Ureter (tissue), 1 donor: ENCODE results near the gene MBD3L4. TPM values are rescaled to one million over a fixed set of nuclear protein-coding genes. Genes with fewer than 3 reads are reported as not detected.
A peak's percentile ranks its signal among the peaks of the same experiment; 100 is the strongest.
"Not testable (repeated sequence)": the region's sequence is repeated elsewhere in the genome, so short reads cannot be mapped to it uniquely, and the experiment has no call there.

Experiments used
- DNase-seq: peaks from one replicate; pipeline ENCODE4 v3.0.0-alpha.2; 2020; ENCODE audit warnings: low spot score
- total RNA-seq: library from RNA; stranded (reverse); gene quantifications from one replicate; pipeline ENCODE4 v1.2.4, GENCODE V29; 2023
- donor health status: DM: yes; HTN: yes; CAD: no.

MBD3L4 gene
- not detected for total RNA-seq

DNA sequence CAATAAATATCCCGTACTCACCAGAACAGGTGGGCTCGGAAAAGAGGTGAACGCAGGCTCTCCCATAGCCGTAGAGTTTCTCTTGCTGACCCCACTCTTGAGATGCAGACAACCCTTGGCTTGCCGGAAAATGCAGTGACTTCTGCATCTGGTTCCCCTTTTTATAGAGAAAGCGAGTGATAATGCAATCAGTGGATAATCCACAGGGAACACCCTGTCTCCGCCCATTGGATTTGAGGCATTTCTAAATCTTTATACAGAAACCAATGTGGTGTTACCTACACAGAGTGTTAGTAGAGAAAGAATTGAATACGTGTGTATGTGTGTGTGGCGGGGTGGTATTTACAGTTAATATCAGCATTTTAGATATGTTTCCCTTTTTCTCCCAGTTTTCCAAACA, at the start of gene MBD3L4:
Gene MBD3L4, minus strand, starts transcription at position 101 of the 400 bp plus-strand sequence. Its CDS starts 35 bp downstream, at position 66.
- DNase-seq: not testable (repeated sequence)

DNA sequence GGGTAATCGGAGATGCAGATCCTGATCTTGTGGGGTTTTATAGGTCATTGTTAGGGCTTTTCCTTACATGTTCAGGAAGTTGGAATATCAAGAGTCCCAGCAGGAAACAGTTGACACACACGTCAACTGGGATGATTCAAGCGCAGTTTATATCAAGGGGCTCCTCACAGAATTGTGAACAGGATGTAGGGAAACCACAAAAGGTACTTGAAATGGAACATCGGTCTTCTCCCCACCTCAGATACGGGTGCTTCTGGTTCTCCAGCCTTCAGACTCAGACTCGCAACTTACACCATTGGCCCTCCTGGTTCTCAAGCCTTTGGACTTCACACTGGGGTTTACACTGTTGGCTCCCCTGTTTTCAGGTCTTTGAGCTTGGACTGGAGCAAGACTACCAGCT, 49.0 kb upstream of the MBD3L4 start:
- no peak for DNase-seq

DNA sequence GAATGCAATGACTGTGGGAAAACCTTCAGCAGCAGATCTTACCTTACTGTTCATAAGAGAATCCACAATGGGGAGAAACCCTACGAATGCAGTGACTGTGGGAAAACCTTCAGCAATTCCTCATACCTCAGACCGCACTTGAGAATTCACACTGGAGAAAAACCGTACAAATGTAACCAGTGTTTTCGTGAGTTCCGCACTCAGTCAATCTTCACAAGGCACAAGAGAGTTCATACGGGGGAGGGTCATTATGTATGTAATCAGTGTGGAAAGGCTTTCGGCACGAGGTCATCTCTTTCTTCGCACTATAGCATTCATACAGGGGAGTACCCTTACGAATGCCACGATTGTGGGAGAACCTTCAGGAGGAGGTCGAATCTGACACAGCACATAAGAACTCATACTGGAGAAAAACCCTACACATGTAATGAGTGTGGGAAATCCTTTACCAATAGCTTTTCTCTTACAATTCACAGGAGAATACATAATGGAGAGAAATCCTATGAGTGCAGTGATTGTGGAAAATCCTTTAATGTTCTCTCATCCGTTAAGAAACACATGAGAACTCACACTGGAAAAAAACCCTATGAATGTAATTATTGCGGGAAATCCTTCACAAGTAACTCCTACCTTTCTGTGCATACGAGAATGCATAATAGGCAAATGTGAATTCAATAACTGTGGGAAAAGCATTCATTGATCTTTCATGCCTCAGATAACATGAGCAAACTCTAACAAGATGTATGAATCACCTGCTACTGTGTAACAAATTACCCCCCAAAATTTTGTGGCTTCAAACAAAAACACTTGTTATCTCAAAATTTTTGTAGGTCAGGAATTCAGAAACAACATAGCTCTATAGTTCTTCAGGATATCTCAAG, 43.3 kb upstream of the MBD3L4 start:
- DNase-seq: no peak

DNA sequence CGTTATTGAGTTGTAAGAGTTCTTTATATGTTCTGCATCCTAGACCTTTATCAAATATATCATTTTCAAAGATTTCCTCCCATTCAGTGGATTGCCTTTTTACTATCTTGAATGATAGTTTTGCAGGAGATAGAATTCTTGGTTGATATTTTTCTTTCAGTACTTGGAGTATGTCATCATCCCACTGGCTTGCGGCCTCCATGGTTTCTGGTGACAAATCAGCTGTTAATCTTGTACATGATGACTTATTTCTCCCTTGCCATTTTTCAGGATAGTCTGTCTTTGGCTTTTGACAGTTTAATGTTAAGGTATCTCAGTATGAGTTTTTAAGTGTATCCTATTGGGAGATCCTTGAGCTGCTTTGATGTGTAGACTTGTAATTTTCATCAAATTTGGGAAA, 38.0 kb upstream of the MBD3L4 start:
- DNase-seq: no peak

DNA sequence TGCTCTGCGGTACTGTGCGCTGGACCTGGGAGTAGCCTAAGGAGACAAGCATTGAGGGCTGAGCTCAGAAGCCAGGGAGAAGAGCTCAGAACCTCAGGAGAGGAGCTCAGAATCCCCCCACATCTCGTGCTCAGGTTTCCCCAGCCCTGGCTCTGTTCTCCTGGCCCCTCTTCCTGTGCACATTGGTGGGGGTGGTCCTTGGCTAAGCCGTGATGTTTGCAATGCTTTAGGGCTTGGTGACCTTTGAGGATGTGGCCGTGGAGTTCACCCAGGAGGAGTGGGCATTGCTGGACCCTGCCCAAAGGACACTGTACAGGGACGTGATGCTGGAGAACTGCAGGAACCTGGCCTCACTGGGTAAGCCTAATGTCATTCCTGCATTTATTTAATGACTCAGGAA, 36.2 kb upstream of the MBD3L4 start:
- no peak for DNase-seq

DNA sequence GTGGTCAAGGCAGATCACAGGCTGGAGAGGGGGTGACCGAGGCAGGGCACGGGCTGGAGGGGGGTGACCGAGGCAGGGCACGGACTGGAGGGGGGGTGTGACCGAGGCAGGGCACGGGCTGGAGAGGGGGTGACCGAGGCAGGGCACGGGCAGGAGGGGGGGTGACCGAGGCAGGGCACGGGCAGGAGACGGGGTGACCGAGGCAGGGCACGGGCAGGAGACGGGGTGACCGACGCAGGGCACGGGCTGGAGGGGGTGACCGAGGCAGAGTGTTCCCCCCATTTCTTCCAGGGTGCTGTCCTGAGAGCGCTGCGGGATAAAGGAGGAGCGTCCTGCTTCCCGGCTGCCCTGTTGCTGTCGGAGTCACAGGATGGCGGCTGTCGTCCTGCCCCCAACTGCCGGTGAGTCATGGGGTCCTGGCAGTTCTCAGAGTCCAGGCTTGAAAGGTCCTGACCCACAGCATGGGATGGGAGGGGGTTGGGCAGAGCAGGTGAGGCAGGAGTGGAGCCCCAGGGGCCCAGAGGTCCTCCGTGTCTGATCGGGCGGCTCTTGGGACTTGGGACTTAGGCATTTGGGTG, 34.8 kb upstream of the MBD3L4 start:
- no peak for DNase-seq

DNA sequence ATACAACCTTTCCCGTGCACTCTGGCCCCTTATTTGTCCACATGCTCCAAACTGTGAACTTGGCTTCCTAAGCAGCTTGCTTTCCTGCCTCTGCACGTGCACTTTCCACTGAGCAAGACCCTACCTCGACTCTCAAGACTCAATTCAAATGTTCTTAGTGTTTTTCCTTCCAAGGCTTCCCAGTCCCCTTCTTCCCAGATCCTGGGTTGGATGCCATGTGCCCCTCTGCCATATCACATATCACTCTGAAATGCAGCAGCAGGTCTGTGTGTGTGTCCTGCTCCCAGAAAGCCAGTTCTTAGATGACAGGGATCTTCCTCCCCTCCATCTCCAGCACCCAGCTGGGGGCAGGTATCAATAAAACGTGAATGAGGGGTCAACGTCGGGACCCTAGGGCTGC, 32.6 kb upstream of the MBD3L4 start:
- DNase-seq: no peak

DNA sequence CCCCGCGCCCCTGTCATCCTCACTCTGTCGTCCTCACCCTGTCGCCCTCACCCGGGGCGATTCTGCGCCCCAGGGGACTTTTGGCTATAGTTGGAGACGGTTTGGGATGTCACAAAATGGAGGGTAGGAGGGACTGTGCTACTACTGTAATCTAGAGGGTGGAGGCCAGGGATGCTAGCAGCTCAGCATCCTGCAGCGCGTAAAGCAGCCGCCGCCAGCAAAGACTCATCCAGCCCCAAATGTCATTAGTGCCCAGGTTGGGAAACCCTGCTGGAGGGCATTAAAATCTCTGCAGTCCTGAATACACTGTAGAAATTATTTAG, 29.9 kb upstream of the MBD3L4 start:
- DNase-seq: no peak

DNA sequence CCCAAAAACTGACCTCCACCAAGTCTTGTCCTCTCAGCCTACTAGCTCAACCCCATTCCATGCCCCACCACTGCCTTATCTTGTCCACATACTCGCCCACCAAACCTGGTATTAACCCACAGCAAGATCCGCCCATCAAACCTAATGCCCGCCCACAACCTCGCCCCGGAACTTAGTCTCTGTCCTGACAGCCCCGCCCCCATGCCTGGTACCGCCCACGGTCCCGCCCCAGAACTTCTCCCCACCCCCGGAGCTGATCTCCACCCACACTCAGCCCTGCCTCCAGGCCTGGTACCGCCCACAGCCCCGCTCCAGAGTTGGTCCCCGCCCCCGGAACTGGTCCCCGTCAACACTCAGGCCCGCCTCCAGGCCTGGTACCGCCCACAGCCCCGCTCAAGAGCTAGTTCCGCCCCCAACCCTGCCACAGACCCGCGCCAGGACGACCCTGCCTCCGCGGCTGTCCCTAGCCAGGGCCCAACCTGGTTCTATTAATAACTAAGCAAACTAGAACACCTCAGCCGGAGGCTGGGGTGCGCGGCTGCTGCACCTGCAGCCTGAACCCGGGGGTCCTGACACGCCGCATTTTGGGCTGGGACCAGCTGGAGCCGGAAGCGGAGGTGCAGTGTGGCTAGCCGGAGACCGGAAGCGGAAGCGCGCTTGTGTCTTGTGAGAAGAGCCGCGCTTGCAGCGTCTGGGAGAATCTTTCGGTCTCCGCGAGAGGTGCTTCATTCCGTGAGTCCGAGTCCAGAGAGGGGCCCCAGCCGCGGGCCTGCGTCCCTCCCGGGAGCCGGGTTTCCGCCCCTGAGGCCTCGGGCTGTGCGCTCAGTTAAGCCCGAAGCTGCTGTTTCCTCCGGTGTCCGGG, 29.3 kb upstream of the MBD3L4 start, which contains the start of gene ZNF557:
Gene ZNF557, plus strand, starts transcription at position 662 of the 862 bp plus-strand sequence. CDS start 5,372 bp downstream, outside the sequence.
- peak; percentile 99 for DNase-seq

DNA sequence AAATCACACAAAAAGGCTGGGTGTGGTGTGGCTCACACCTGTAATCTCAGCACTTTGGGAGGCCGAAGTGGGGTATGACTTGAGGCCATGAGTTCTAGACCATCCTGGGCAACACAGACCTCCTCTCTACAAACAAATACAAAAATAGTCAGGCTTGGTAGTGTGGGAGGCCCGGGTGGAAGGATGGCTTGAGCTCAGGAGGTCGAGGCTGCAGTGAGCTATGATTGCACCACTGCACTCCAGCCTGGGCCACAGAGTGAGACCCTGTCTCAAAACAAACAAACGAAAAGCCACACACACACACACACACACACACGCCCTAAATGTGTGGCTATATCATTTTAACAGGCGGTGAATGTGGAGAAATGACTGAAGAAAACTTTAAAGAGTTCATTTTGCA, 28.6 kb upstream of the MBD3L4 start:
- no peak for DNase-seq

DNA sequence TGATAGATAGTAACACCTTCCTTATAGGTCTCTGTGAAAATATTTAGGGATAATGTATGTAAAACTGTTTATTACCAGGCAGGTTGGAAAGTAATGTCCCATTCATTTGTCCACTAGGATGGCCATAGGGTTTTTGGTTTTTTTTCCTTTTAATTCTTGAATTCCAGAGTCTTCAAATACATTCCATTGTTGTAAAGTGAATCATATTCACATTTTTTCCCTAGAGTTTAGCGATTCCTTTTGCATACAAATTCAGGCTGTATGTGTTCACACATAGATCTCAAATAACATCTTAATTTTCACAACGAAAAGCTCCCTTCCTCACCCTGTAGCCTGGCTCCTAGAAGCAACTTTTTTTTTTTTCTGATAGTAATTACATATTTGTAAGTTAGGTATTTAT, 27.7 kb upstream of the MBD3L4 start:
- no peak for DNase-seq

DNA sequence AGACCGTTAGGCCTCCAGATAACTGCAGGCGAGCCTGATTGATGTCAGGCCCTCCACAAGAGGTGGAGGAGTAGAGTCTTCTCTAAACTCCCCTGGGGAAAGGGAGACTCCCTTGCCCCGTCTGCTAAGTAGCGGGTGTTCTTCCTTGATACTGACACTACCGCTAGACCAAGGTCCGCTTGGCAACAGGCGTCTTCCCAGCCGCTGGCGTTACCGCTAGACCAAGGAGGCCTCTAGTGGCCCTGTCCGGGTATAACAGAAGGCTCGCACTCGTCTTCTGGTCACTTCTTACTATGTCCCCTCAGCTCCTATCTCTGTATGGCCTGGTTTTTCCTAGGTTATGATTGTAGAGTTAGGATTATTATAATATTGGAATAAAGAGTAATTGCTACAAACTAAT, 27.1 kb upstream of the MBD3L4 start:
- DNase-seq: not testable (repeated sequence)

DNA sequence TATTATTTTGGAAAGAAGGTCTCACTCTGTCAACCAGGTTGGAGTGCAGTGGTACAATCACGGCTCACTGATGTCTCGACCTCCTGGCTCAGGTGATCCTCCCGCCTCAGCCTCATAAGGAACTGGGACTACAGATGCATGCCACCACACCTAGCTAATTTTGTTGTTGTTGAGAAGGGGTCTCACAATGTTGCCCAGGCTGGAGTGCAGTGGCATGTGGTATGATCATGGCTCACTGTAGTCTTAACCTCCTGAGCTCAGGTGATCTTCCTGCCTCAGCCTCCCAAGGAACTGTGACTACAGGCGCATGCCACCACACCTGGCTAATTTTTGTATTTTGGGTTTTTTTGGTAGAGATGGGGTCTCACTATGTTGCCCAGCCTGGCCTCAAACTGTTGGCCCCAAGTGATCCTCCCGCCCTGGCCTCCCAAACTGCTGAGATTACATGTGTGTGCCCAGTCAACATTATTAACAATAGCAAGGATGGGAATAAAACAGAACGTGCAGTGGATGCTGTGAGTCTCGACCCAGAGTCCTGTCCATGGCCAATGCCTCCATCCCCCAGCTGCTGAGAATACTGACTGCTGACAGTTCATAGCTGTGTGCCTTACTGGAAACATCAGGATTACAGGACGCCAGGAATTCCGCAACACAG, 23.9 kb upstream of the MBD3L4 start:
- DNase-seq: no peak

DNA sequence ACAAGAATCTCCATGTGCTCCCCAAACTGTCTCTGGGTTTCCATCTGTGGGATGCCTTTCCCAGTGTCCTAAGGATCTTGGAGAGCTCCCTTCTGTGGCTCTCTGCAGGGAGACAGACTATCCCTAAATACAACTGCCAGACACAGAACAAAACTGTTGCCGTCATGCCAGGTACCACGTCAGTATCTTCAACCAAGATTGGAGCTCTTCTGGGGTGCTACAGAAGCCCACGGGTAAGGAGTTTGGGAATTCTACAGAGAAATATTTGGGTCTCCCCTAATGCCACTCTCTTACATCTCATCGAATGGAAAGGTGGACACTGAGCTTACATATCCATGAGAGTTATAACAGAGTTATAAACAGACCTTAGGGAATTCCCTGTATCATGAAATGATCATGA, 23.4 kb upstream of the MBD3L4 start:
- no peak for DNase-seq

DNA sequence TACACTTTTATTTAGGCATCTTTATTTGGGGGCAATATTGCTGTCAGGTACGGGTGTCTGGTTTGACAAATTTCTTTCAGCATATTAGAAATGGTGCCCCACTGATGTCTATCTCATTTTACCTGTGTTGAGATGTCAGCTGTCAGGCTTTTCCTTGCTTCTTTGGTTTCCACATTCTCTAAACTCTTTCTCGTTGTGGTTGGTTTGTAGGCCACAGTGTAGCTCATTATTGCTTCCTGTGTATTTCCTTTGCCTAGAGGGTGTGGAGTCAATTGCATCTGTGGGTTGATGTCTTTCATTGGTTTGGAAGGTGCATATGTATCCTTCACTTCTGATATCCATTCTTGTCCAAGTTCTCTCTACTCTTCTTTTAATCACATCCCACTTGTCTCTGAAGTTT, 20.0 kb upstream of the MBD3L4 start:
- not testable (repeated sequence) for DNase-seq

DNA sequence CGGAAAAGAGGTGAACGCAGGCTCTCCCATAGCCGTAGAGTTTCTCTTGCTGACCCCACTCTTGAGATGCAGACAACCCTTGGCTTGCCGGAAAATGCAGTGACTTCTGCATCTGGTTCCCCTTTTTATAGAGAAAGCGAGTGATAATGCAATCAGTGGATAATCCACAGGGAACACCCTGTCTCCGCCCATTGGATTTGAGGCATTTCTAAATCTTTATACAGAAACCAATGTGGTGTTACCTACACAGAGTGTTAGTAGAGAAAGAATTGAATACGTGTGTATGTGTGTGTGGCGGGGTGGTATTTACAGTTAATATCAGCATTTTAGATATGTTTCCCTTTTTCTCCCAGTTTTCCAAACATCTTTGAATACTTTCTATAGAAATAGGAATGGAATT, 18.6 kb upstream of the MBD3L4 start, which contains the start of gene MBD3L3:
Gene MBD3L3, minus strand, starts transcription at position 101 of the 400 bp plus-strand sequence. Its CDS starts 71 bp downstream, at position 30.
- DNase-seq: not testable (repeated sequence)

DNA sequence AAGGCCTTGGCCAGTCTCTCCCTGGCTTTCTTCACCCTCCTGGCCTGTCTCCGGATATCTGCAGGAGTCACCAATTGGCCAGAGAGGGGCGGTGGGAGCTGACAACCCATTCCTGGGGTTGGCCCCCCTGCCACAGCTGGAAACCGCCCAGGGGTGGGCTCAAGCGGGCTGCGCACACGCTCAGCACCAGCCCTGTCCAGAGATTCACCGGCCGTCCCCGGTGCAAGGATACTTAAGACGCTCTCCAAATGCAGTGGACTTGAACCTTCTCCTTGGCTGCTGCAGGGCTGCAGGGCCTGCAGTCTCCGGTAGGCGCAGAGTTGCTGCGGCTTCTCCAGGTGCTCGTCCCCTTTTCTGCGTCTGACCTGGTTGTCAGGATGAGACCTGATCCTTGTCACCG, 16.4 kb upstream of the MBD3L4 start:
- DNase-seq: not testable (repeated sequence)

DNA sequence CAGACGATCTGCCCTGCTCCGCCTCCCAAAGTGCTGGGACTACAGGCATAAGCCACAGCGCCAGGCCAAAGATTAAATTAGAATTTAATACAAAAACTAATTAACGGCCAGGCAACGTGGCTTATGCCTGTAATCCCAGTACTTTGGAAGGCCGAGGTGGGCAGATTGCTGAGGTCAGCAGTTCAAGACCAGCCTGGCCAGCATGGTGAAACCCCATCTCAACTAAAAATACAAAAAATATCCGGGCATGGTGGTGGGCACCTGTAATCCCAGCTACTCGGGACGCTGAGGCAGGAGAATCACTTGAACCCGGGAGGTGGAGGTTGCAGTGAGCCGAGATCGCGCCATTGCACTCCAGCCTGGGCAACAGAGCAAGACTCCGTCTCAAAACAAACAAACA, 15.7 kb upstream of the MBD3L4 start:
- not testable (repeated sequence) for DNase-seq

DNA sequence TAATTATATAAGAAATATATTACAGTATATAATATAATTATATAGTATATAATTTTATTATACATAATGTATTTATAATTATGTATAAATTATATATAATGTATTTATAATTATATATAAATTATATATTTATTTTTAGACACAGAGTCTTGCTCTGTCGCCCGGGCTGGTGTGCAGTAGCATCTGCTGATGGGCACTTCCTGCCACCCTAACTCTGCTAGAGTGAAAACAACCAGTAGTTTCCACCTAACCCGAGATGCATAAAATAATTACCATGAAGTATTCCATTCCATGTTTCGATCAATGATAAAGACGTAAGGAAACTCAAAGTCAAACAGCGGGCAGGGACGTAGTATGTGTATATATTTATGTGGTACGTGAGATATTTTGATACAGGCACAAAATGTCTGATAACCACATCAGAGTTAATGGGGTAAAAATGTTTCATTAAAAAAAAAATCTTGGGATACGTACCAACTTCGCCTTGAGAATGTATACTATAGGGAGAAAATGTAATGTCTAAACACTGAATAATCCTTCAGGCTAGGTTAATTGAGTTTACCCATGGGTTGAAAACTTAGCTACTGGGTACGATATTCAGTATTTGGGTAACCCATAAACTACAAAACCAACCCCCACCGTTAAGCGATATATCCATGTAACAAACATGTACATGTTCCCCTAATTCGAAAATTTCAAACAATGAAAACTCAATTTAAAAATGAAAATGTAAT, 14.8 kb upstream of the MBD3L4 start:
- DNase-seq: not testable (repeated sequence)

DNA sequence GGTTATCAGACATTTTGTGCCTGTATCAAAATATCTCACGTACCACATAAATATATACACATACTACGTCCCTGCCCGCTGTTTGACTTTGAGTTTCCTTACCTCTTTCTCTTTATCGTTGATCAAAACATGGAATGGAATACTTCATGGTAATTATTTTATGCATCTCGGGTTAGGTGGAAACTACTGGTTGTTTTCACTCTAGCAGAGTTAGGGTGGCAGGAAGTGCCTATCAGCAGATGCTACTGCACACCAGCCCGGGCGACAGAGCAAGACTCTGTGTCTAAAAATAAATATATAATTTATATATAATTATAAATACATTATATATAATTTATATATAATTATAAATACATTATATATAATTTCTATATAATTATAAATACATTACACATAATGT, 12.9 kb upstream of the MBD3L4 start:
- not testable (repeated sequence) for DNase-seq

DNA sequence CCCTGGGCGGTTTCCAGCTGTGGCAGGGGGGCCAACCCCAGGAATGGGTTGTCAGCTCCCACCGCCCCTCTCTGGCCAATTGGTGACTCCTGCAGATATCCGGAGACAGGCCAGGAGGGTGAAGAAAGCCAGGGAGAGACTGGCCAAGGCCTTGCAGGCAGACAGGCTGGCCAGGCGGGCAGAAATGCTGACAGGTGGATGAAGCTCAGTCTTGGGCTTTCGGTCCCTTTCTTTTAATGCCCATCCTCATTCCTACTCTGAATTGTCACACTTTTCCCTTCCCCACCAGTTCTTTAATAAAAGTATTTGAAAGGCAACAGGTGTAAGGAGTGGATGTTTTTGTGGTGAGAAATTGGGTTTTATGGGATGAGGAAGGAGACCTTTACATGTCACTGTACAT, 11.4 kb upstream of the MBD3L4 start:
- DNase-seq: not testable (repeated sequence)
